ACC112 (cell line): Measurements from ENCODE around the gene ATP2B3.

Experiments
- H2AFZ ChIP-seq: fragments of 200-600 bp; sonication (generic); one replicate; pipeline ENCODE4 v1.6.0; 2017; ENCODE audit warnings: antibody characterized with exemption, low read length; ENCODE audit not compliant: unreplicated experiment
- H3K27ac ChIP-seq: fragments of 200-600 bp; sonication (generic); 2 replicates; pipeline ENCODE4 v1.5.1; 2014; ENCODE audit warnings: low read depth, mild to moderate bottlenecking, antibody characterized with exemption, low read length, moderate library complexity
- H3K27me3 ChIP-seq: fragments of 200-600 bp; sonication (generic); 2 replicates; pipeline ENCODE4 v1.6.1; 2014; ENCODE audit warnings: mild to moderate bottlenecking, antibody characterized with exemption, low read length, moderate library complexity, mixed read lengths; ENCODE audit not compliant: insufficient read depth
- H3K36me3 ChIP-seq: fragments of 200-600 bp; sonication (generic); 2 replicates; pipeline ENCODE4 v1.6.1; 2016; ENCODE audit warnings: mild to moderate bottlenecking, antibody characterized with exemption, low read length, moderate library complexity, mixed read lengths; ENCODE audit not compliant: insufficient read depth
- H3K4me1 ChIP-seq: fragments of 200-600 bp; sonication (generic); one replicate; pipeline ENCODE4 v1.6.1; 2016; ENCODE audit warnings: low read length, mixed read lengths; ENCODE audit not compliant: insufficient read depth, unreplicated experiment, control insufficient read depth
- H3K4me3 ChIP-seq: fragments of 200-600 bp; sonication (generic); 2 replicates; pipeline ENCODE4 v1.5.1; 2014; ENCODE audit warnings: mild to moderate bottlenecking, low read depth, low read length
- H3K79me2 ChIP-seq: fragments of 200-600 bp; sonication (generic); one replicate; pipeline ENCODE4 v1.6.0; 2016; ENCODE audit warnings: low read length; ENCODE audit not compliant: control insufficient read depth, unreplicated experiment, insufficient read depth

Gene ATP2B3

DNA sequence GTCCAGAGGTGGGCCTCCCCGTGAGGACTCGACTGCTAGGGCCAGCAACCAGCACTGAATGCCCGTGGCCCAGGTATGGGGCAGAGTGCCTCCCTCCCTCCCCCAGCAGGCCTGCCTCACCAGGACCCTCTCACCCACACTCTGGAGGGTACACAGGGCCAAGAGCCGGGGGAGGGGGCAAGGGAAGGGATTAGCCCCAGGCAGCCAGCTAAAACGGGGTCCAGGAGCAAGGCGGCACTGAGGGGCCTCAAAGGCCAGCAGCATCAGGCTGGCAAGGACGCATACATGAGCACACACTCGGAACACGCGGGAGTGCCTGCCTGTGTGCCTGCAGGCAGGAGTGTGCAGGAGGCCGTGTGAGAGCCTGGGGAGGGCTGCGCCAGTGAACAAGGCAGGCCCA, 111.2 kb downstream of the ATP2B3 start:
- Histone ChIP-seq H3K4me1 (no peaks in the 10 kb centered on the region), H3K27me3 (peaks cover 7% of the 10 kb centered on the region), H3K27ac (no peak overlapping the region), H3K79me2 (no peaks in the 10 kb centered on the region), H3K36me3 (no peaks in the 10 kb centered on the region), H2AFZ (no peak overlapping the region), H3K4me3 (no peak overlapping the region)

DNA sequence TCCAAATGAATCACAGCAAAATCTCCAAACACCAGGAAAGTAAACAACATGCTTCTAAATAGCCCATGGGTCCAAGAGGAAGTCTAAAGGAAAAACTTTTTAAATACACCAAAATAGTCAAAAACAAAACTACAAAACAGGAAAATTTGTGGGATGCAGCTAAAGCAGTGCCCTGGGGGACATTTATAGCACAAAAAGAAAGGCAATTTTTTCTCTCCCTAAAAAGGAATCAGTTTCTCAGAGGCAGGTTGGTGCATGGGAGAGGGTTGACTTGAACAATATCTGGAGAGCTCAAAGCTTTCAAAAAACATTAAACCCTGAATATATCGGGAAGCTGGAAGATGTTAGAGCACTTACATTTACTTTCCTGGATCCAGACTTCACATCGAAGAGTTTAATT, 113.9 kb downstream of the ATP2B3 start:
- H3K27ac ChIP-seq: no peak overlapping the region
- no peak overlapping the region for H3K4me3 ChIP-seq
- H3K4me1 ChIP-seq: no peaks in the 10 kb centered on the region
- no peak overlapping the region for H2AFZ ChIP-seq
- H3K79me2 ChIP-seq: no peaks in the 10 kb centered on the region
- peaks cover 10% of the 10 kb centered on the region for H3K27me3 ChIP-seq
- H3K36me3 ChIP-seq: no peaks in the 10 kb centered on the region

DNA sequence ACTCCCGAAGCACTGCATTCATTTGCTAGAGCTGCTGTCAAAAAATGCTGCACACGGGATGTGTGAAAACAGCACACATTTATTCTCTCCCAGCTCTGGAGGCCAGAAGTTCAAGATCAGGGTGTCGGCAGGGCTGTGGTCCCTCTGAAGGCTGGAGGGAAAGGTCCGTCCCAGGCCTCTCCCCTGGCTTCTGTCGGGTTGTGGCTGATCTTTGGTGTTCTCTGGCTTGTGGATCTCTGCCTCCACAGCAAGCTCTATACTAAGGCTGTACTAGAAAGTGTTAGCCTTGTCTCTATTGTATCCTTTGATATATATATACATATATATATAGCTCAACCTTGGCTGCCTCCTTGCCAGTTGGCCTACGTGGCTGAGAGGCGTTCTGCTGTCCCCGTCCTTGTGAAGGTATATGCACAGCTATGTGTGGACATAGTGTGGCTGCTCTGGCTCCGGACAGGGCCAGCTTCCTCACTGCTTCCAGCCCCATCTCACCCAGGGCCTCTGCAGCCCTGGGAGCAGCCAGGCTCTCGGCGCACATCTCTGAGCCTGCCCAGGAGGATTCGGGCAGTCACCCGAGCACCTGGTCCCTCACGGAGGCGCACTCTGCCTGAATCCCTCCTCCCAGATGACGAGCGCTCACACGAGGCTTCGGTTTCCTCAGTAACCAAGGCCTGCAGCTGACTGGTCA, 114.6 kb downstream of the ATP2B3 start:
- no peaks in the 10 kb centered on the region for H3K36me3 ChIP-seq
- H3K4me3 ChIP-seq: no peak overlapping the region
- peaks cover 10% of the 10 kb centered on the region for H3K27me3 ChIP-seq
- no peaks in the 10 kb centered on the region for H3K79me2 ChIP-seq
- no peaks in the 10 kb centered on the region for H3K4me1 ChIP-seq
- no peak overlapping the region for H2AFZ ChIP-seq
- H3K27ac ChIP-seq: no peak overlapping the region
